HG03457 (cell line): ENCODE measurements around the gene PET100.
"Not testable (repeated sequence)": the region's sequence is repeated elsewhere in the genome, so short reads cannot be mapped to it uniquely, and the experiment has no call there.

Source experiments
- ATAC-seq: cut with Tn5 transposase; IDR thresholded peaks from one replicate; pipeline ENCODE4 v1.9.1; 2021; ENCODE audit warnings: moderate number of reproducible peaks; ENCODE audit not compliant: unreplicated experiment

The PET100 gene

DNA sequence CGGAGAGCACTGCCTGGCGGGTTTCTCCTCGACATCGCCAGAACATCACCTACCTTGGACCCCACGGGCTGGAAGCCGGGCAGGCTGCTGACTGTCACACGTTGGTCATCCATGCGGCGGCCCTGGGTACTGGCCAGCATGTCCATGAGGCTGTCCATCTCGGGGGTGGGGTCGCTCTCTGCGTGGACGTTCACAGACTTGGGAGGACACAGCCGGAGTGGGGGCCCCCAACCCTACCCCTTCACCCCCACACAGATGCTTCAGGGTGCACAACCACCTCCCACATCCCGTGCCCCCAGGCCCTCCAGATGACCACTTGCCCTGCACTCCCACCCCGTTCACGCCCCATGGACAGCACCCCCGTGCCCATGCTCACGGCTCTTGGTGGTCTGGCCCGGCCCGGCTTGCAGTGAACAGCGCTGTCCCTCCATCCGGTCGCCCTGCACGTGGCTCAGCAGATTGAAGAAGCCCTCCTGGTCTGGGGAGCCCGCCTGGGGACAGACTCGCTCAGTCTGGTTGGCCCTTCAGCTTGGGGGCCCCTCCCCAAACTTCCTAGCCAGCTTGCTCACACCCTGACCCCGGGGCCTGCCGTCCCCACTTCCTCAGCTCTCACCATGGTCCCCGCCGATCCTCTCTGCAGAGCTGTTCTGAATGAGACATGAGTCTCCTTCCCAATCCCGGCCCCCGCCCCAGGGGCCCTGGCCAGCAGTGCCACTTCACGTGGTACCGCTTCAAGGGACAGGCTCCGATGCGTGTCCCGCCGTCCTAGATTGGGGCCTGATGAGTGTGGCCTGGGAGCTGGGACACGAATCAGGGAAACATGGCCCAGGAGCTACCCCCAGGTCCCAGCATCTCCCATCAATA, 3.0 kb downstream of the PET100 start:
- ATAC-seq, result no peak

DNA sequence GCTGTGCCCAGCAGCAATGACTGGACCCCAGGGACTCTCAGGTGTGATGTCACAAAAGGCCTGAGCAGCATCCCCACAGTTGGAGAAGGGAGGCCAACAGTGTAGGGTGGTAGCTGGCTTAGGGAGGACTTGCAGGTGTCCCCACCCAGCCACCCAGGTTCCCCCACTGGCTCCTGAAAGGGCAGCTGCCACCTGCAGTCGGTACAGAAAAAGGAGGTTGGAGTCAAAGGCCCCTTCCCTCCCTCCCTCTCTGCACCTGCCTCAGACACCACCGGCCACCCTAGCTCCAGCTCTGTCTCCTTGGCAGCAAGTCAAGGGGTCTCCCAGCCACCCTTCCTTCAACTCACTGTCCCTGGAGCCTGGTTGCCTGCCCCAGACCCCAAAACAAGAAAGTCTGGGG, 4.1 kb downstream of the PET100 start, which contains the start of gene PCP2:
Gene PCP2, minus strand, starts transcription at position 22 of the 400 bp plus-strand sequence. CDS start 262 bp downstream, outside the sequence.
- no peak for ATAC-seq

DNA sequence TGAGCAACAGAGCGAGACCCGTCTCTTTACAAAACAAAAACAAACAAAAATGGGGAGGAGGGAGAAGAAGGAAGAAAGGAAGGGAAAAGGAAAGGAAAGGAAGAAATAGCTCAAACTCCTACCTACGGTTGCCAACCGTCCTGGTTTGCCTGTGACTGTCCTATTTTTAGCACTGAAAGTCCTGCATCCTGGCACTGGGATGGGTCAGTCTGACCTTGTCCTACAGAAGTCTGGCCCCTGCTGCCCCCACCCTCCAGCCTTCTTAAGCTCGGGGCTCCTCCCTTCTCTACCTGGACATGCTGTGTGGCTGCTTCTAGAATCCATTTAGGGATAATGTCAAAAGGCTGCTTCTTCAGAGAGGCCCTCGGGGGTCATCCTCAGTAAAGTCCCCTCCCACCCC, 6.1 kb downstream of the PET100 start:
- no peak for ATAC-seq

DNA sequence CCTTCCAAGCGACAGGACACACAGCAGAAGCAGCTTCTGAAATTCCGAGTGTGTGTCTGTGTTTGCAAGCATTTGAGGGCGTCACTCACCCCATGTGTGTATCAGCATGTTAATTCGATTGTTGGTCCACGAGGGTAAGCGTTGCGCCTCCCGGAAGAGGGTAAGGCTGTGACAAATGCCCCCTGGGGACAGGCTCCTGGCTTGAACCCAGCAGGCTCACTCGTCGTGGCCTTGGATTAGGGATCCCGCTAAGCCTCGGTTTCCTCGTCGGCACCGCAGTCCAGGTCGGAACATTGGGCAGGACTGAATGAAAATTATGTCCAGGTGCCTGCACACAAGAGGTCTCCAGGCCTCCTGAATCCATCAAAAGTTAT, 6.7 kb downstream of the PET100 start:
- ATAC-seq, result no peak

DNA sequence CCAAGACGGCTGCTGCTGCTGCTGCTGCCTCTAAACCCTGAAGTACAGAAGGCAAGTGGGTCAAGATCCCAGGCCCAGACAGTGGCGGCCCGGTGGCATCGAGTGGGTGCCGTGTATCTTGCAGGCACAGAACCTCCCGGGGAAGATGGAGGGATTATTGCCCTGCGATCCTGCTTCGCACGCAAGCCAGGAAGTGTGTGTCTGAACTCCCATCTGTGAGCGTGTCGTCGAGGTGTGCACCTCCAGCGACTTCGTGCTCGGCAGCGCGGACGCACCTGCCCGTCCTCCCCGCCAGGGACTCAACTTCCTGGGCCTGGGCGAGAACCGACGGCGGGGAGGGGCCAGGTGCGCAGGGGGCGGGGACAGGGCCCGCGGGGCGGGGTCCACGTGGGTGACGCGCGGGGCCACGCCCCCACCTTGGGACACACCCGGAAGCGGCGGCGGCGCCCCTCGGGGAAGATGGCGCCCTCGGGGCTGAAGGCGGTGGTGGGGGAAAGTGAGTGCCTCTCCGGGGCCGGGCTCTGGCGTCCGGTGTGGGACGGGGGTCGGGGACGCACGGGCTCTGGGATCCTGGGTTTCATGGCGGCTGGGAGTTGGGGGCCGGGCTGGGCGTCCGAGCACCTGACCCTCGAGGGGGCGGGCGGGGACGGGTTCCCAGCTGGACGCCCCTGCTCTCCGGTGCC, 7.2 kb downstream of the PET100 start, which contains the start of gene STXBP2:
Gene STXBP2, plus strand, starts transcription at position 420 of the 683 bp plus-strand sequence. Its CDS starts 40 bp downstream, at position 460.
- no peak for ATAC-seq

DNA sequence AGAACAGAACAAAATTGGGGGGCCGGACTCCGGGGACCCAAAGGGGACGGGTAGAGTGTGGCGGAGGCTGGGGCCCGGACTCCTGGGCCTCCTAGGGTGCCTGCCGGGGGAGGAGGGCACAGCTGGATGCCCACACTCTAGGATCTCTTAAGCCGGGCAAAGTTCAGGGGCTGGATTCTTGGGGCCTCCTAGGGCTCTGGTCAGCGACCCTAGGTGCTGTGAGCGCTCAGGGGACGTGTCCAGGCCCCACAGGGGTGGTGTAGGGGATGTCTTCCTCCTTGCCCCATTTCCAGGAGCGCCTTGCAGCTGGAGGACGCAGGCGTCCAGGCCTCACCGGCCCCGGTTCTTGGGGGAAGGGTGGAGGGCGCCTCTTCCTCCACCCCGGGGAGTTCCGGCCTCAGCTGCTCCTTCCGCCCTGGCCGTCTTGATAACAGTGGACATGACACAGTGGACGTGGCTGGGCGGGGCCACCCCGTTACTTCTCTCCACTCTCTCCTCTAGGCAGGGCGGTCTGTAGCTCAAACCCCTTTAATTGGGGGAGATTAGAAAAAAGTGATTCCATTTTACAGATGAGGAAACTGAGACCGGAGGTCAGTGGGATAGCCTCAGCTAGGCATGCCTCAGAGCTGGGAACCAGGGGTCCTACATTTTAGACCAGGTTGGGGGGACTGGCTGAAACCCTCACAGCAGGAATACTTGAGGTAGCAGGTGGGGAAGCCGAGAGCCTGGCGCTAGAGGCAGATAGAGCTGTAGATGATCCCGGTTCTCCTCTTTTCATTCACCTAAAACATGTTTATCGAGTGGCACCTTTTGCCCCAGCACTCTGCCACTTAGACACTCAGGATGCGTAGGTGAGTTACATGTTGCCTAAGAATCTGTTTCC, 8.0 kb downstream of the PET100 start:
- no peak for ATAC-seq

DNA sequence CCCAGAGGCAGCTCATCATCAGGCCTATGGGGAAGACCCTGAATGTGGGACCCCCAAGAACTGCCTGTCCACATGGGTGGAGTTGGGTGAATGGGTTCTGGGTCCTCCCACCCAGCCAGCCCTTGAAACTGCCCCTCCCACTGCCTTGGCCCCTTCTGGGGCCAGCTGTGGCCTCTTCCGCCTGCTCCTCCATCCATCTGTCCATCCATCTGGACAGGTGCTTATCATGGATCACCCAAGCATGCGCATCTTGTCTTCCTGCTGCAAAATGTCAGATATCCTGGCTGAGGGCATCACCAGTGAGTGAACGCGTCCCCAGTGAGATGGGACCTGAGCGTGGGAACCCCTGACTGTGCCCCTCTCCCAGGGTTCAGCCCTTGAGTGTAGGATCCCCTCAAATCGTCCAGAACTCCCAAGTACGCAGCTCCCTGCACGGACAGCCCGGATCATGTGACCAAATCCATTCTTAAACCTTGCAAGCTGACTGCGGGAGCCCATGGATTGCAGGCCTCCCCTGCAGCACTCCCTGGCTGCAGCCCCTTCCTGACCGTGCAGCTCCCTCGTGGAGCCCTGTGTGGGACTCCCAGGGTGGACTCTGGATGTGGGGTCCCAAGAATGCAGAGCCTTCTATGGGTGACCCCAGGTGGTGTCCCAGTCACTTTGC, 9.3 kb downstream of the PET100 start:
- no peak for ATAC-seq

DNA sequence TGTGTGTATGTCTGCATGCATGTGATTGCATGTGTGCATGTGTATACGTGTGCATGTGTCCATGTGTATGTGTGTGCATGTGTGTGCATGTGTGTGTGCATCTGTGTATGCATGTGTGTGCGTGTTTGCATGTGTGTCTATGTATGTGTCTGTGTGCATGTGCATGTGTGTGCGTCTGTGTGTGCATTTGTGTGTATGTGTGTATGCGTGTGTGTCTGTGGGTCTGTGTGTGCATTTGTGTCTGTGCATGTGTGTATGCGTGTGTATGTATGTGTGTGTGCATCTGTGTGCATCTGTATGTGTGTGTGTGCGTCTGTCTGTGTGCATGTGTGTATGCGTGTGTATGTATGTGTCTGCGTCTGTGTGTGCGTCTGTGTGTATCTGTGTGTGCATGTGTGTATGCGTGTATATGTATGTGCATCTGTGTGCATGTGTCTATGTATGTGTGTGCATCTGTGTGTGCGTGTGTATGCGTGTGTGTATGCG, 10.3 kb downstream of the PET100 start:
- ATAC-seq, result no peak

DNA sequence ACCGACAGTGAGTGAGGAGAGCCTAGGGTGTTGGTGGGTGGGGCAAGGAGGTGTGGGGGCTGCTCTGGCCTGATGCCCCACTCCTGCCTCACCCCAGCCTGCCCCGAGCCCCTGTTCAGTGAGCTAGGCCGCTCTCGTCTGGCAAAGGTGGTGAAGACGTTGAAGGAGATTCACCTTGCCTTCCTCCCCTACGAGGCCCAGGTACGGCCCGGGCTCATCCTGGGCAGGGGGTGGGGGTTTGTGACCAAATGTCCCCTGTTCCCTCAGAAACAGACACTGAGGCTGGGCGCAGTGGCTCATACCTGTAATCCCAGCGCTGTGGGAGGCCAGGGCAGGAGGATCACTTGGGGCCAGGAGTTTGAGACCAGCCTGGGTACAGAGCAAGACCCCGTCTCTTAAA, 11.2 kb downstream of the PET100 start:
- ATAC-seq, result no peak

DNA sequence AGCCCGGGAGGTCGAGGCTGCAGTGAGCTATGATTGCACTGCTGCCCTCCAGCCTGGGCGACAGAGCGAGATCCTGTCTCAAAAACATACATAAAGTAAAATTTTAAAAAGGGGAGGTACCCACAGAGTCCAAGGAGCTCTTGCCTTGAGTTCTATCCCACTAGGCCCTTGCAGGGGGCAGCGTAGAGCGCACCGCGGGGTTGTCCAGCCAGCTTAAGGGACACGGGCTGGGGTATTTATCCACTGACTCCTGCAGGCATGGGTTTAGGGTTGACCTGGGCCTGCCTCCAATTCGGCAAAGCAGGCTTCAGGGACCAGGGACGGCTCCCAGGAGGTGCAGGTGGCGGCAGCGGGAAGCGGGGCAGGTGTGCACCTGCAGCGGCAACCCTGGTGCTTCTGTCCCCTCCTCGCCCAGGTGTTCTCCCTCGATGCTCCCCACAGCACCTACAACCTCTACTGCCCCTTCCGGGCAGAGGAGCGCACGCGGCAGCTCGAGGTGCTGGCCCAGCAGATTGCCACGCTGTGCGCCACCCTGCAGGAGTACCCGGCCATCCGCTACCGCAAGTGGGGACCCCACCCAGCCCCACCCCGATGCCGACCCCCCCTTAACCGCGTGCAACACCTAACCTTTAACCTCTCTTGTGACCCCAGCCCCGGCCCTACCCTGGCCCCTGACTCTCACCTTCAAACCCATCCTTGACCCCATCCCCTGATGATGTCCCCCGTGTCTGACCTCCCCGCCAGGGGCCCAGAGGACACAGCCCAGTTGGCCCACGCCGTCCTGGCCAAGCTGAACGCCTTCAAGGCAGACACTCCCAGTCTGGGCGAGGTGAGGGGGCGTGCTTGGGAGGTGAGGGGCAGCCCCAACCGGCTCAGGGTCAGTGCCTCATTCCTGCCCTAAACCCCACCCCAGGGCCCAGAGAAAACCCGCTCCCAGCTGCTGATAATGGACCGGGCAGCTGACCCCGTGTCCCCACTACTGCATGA, 12.0 kb downstream of the PET100 start:
- no peak for ATAC-seq

DNA sequence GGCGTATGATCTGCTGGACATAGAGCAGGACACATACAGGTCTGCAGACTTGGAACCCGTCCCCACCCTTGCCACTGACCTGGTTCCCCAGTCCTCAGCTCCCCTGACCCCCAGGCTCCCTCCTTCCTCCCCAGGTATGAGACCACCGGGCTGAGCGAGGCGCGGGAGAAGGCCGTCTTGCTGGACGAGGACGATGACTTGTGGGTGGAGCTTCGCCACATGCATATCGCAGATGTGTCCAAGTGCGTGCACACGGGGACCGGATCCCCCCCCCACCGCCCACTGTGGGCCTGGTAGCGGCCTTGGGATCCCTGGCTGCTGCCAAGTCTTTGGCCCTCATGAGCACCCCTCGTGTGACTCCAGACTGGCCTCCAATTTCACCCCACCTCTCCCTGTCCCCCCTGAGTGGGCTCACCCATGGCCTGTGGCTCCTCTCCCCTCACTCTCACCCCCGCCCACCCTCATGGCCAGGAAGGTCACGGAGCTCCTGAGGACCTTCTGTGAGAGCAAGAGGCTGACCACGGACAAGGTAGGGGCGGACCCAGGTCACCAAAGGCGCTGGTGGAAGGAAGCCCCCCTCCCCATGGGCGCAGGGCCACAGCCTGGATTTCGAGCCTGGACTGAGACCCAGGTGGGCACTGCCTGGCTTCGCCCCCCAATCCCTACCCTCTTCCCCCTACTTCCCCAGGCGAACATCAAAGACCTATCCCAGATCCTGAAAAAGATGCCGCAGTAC, 12.9 kb downstream of the PET100 start:
- ATAC-seq, result no peak

DNA sequence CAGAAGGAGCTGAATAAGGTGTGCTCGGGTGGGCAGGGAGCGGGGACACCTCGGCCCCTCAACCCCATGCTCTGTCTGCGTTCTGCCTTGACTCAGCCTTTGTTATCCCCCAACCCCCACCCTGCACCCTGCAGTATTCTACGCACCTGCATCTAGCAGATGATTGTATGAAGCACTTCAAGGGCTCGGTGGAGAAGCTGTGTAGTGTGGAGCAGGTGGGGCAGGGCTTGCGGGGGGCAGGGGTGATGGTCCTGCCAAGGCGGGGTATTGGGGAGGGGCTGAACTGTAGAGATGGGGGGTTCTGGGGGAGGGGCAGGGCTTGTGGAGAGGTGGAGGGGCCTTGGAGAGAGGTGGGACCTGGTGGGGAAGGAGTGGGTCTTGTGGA, 13.4 kb downstream of the PET100 start:
- no peak for ATAC-seq

DNA sequence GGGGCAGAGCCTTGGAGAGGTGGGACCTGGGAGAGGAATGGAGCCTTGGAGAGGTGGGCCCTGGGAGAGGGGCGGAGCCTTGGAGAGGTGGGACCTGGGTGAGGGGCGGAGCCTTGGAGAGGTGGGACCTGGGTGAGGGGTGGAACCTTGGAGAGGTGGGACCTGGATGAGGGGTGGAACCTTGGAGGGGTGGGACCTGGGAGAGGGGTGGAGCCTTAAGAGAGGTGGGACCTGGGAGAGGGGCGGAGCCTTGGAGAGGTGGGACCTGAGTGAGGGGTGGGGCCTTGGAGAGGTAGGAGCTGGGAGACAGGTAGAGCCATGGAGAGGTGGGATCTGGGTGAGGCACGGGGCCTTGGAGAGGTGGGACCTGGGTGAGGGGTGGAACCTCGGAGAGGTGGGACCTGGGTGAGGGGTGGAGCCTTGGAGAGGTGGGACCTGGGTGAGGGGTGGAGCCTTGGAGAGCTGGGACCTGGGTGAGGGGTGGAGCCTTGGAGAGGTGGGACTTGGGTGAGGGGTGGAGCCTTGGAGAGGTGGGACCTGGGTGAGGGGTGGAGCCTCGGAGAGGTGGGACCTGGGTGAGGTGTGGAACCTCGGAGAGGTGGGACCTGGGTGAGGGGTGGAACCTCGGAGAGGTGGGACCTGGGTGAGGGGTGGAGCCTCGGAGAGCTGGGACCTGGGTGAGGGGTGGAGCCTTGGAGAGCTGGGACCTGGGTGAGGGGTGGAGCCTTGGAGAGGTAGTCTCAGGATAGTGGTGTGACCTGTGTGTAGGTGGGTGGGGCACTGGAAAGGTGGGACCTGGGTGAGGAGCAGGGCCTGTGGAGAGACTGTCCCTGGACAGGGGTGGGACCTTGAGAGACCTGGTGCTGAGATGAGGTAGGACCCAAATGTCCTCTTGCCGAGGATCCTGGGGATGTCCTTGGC, 14.3 kb downstream of the PET100 start:
- ATAC-seq, result not testable (repeated sequence)

DNA sequence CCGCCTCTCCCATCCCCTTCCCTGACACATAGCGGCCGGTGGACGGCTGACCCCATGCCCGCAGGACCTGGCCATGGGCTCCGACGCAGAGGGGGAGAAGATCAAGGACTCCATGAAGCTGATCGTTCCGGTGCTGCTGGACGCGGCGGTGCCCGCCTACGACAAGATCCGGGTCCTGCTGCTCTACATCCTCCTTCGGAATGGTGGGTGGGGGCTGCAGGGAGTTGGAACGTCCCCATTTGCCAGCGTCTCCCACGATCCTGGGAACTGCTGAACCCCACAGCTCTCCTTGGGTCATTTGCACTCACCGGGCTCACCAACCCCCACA, 14.9 kb downstream of the PET100 start:
- no peak for ATAC-seq

DNA sequence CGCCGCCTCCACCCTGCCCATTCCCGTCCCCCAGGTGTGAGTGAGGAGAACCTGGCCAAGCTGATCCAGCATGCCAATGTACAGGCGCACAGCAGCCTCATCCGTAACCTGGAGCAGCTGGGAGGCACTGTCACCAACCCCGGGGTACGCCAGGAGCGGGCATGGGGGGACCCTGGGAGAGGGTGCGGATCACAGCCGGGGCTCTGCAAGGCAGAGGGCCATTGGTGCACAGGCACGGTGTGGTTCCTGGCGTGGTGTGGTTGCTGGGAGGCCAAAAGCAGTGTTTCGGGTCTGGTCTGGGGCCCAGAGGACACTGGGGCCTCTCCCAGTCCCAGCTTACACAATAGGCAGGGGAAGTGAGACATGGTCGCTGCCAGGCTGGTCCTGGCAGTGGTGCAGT, 15.6 kb downstream of the PET100 start:
- no peak for ATAC-seq

DNA sequence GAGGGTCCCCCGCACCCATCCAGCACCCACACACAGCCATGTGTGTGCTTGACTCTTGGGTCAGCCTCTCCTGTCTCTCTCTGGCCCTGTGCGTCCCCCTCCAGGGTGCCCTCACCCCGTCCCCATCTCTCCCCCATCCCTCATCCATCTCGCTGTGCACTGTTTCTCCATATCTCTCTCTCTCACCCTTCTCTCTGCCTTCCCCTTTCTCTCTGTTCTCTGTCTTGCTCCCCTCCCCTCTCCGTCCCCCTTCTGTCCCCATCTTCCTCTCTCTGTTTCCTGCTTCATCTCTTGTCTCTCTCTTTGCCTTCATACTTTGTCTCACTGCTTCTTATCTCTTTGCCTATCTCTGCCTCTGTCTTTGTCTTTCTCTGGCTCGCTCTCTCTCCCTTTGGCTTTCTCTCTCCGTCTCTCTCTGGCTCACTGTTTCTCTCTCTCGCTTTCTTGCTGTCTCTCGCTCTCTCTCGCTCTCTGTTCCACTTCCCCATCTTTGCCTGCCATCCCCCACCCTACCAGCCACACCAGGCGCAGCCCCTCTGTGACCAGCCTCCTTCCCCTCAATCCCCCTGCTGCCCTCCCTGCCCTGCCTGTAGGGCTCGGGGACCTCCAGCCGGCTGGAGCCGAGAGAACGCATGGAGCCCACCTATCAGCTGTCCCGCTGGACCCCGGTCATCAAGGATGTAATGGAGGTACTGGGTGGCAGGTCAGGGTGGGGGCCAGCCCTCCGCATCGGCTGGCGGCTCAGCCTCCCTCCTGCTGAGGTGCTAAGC, 16.2 kb downstream of the PET100 start:
- ATAC-seq, result no peak

DNA sequence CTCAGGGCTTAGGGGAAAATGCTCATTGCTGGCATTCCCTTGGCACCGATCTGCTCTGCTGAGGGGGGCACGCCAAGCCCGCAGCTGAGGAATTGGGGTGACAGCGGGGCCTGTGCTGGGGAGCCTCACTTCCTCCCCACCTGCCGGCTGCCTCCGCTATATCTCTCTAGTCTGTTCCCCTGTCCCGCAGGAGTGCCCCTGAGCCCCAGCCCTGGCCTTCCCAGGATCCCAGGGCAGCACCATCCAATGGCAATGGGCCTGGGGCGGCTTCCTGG, 16.8 kb downstream of the PET100 start:
- no peak for ATAC-seq
